ENCODE measurements around the gene SSC4D. TPM values are rescaled to one million over a fixed set of nuclear protein-coding genes. Genes with fewer than 3 reads are reported as not detected.

Gene SSC4D
- total and polyA plus RNA-seq, 9 of the 15 experiments (the other 6 are each of a cell fraction or from before 2014, with no cell fraction given), result 0.06 to 1.1 (median 0.85) TPM; not detected in 1

DNA sequence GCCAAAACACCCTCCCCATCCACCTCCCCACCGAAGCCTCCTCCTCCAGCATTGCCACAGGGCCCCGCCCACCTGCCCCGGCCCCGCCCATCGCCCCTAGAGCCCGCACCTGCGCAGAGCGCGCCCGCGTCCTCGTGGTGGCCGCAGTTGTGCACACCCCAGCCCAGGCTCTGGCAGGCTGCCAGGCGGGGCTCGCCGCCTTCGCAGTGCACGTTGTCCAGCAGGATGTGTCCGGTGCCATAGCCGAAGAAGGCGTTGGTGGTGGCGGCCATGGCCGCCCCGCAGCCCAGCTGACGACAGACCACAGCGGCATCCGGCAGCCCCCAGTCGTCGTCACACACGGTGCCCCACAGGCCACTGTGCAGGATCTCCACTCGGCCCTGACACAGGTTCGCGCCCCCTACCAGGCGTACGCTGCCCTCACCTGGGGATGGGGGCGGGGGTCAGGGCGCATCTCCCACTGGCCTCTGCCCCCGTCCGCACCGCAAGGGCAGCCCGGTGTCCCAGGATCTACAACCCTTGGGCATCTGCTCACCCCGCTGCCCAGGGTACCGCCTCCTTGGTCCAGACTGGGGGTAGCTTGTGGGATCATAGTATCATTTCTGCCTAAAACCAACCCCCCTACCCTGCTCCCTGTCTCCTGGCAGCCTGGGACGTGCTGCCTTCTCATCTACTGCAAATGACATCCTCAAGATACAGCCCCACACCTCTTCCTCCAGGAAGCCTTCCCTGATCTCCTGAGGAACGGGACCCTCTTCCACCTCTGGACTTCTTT lies 11.9 kb downstream of the SSC4D start (continued):
- TF ChIP-seq, protein P1, sequence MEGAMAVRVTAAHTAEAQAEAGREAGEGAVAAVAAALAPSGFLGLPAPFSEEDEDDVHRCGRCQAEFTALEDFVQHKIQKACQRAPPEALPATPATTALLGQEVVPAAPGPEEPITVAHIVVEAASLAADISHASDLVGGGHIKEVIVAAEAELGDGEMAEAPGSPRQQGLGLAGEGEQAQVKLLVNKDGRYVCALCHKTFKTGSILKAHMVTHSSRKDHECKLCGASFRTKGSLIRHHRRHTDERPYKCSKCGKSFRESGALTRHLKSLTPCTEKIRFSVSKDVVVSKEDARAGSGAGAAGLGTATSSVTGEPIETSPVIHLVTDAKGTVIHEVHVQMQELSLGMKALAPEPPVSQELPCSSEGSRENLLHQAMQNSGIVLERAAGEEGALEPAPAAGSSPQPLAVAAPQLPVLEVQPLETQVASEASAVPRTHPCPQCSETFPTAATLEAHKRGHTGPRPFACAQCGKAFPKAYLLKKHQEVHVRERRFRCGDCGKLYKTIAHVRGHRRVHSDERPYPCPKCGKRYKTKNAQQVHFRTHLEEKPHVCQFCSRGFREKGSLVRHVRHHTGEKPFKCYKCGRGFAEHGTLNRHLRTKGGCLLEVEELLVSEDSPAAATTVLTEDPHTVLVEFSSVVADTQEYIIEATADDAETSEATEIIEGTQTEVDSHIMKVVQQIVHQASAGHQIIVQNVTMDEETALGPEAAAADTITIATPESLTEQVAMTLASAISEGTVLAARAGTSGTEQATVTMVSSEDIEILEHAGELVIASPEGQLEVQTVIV (CRISPR knock-in tag; IDR thresholded peaks at IDR 0.05; ENCODE audit: borderline replicate concordance), result no peak
- no peak for TF ChIP-seq TAF15 (IDR thresholded peaks at IDR 0.05; ENCODE audit: low read depth, low read length)
- peak; percentile 75; the same call in 1 of the 2 replicates for TF ChIP-seq BHLHE40 (IDR thresholded peaks at IDR 0.05; ENCODE audit: low read length)
- TF ChIP-seq, protein P2, sequence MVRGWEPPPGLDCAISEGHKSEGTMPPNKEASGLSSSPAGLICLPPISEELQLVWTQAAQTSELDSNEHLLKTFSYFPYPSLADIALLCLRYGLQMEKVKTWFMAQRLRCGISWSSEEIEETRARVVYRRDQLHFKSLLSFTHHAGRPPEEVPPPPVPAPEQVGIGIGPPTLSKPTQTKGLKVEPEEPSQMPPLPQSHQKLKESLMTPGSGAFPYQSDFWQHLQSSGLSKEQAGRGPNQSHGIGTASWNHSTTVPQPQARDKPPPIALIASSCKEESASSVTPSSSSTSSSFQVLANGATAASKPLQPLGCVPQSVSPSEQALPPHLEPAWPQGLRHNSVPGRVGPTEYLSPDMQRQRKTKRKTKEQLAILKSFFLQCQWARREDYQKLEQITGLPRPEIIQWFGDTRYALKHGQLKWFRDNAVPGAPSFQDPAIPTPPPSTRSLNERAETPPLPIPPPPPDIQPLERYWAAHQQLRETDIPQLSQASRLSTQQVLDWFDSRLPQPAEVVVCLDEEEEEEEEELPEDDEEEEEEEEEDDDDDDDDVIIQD (CRISPR knock-in tag; IDR thresholded peaks at IDR 0.05), result no peak
- no peak for TF ChIP-seq PURB (CRISPR knock-in tag; IDR thresholded peaks at IDR 0.05; ENCODE audit: low read depth)
- no peak for TF ChIP-seq GATAD2B (IDR thresholded peaks at IDR 0.05; ENCODE audit: borderline replicate concordance)
- no peak; the same call in 1 of the 2 replicates for TF ChIP-seq ZFX (CRISPR knock-in tag; IDR thresholded peaks at IDR 0.05)
- TF ChIP-seq ZNF12 (CRISPR knock-in tag; IDR thresholded peaks at IDR 0.05), result no peak; the same call in 1 of the 2 replicates
- TF ChIP-seq, protein P3, sequence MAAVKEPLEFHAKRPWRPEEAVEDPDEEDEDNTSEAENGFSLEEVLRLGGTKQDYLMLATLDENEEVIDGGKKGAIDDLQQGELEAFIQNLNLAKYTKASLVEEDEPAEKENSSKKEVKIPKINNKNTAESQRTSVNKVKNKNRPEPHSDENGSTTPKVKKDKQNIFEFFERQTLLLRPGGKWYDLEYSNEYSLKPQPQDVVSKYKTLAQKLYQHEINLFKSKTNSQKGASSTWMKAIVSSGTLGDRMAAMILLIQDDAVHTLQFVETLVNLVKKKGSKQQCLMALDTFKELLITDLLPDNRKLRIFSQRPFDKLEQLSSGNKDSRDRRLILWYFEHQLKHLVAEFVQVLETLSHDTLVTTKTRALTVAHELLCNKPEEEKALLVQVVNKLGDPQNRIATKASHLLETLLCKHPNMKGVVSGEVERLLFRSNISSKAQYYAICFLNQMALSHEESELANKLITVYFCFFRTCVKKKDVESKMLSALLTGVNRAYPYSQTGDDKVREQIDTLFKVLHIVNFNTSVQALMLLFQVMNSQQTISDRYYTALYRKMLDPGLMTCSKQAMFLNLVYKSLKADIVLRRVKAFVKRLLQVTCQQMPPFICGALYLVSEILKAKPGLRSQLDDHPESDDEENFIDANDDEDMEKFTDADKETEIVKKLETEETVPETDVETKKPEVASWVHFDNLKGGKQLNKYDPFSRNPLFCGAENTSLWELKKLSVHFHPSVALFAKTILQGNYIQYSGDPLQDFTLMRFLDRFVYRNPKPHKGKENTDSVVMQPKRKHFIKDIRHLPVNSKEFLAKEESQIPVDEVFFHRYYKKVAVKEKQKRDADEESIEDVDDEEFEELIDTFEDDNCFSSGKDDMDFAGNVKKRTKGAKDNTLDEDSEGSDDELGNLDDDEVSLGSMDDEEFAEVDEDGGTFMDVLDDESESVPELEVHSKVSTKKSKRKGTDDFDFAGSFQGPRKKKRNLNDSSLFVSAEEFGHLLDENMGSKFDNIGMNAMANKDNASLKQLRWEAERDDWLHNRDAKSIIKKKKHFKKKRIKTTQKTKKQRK (IDR thresholded peaks at IDR 0.05; ENCODE audit: borderline replicate concordance, low read depth, low read length), result no peak
- no peak for TF ChIP-seq ESRRB (CRISPR knock-in tag; IDR thresholded peaks at IDR 0.05; ENCODE audit: borderline replicate concordance)
- peak; percentile 99 for TF ChIP-seq BCOR (IDR thresholded peaks at IDR 0.05)
- TF ChIP-seq BDP1 (IDR thresholded peaks at IDR 0.05; ENCODE audit: insufficient read depth, insufficient read length), result no peak
- no peak for TF ChIP-seq FUS (optimal IDR thresholded peaks at IDR 0.05; ENCODE audit: low read depth, low read length)
- TF ChIP-seq FOSL1 (tag; conservative IDR thresholded peaks at IDR 0.05), result no peak
- no peak for TF ChIP-seq ZNF76 (CRISPR knock-in tag; IDR thresholded peaks at IDR 0.05; ENCODE audit: borderline replicate concordance)
- TF ChIP-seq HNRNPLL (IDR thresholded peaks at IDR 0.05; ENCODE audit: low read depth, low read length, poor library complexity, severe bottlenecking), result no peak
- no peak for TF ChIP-seq NELFE (IDR thresholded peaks at IDR 0.05; ENCODE audit: insufficient read depth, insufficient read length)
- no peak for TF ChIP-seq HMG20A (CRISPR knock-in tag; conservative IDR thresholded peaks at IDR 0.05)
- TF ChIP-seq ZNF212 (CRISPR knock-in tag; IDR thresholded peaks at IDR 0.05), result no peak
- TF ChIP-seq XRCC5 (IDR thresholded peaks at IDR 0.05; ENCODE audit: low read depth, low read length), result peak; percentile 47; the same call in 1 of the 2 replicates
- no peak for TF ChIP-seq PPARD (CRISPR knock-in tag; IDR thresholded peaks at IDR 0.05)

Measured in K562 (cell line).